Keratinocyte (primary cell): ENCODE results near the gene PRKAG2.

ENCODE experiments used
- CTCF ChIP-seq, 3 experiments: IDR thresholded peaks in 1 of 3; conservative IDR thresholded peaks in 1 of 3; optimal IDR thresholded peaks in 1 of 3; 2 replicates in 2 of 3; 3 replicates in 1 of 3; pipeline versions ENCODE3 to v1.5.1; 2011; ENCODE audit warnings: low read length in 3 of 3, mild to moderate bottlenecking in 3 of 3, moderate library complexity in 2 of 3, control low read depth in 1 of 3, inconsistent platforms in 1 of 3; ENCODE audit not compliant: insufficient read depth in 2 of 3; ENCODE audit errors: extremely low read depth in 1 of 3
- EZH2 ChIP-seq: IDR thresholded peaks from one replicate; pipeline ENCODE4 v1.6.1; 2012; ENCODE audit warnings: inconsistent platforms, mild to moderate bottlenecking, low read length, moderate library complexity

GRCh38 chr7:151844825-151845200 lies 32.1 kb downstream of the PRKAG2 start:
- TF ChIP-seq CTCF (optimal IDR thresholded peaks at IDR 0.05 in 1 of 3, IDR thresholded peaks at IDR 0.05 in 1 of 3, conservative IDR thresholded peaks at IDR 0.05 in 1 of 3; ENCODE audit: extremely low read depth in 1 of 3, insufficient read depth in 2 of 3, low read length in 3 of 3) (no peak), EZH2 (no peak)
